NCI-H2081 (cell line): ENCODE data around the gene CSF1.

ENCODE experiments used
- DNase-seq, 2 experiments: peaks; one replicate each; lab custom pipeline; 2025; lab: John Stamatoyannopoulos, UW

CSF1 gene

GRCh38 chr1:109901524-109902145, 9.0 kb upstream of the CSF1 start:
- DNase-seq: no peak

GRCh38 chr1:109902204-109902985, 8.3 kb upstream of the CSF1 start:
- DNase-seq: no peak

- DNase-seq: no peak
Measured at GRCh38 chr1:109903376-109903930, 7.2 kb upstream of the CSF1 start.

GRCh38 chr1:109904105-109904817, 6.4 kb upstream of the CSF1 start:
- no peak for DNase-seq

GRCh38 chr1:109905491-109905890, 5.2 kb upstream of the CSF1 start:
- DNase-seq: no peak

- no peak for DNase-seq
Measured at GRCh38 chr1:109906160-109906838, 4.3 kb upstream of the CSF1 start.

GRCh38 chr1:109906839-109907180, 3.8 kb upstream of the CSF1 start:
- no peak for DNase-seq

GRCh38 chr1:109907190-109907774, 3.4 kb upstream of the CSF1 start:
- no peak for DNase-seq

GRCh38 chr1:109908836-109909235, 1.8 kb upstream of the CSF1 start:
- DNase-seq: no peak

GRCh38 chr1:109909561-109909960, 1.1 kb upstream of the CSF1 start:
- DNase-seq: no peak

GRCh38 chr1:109910963-109911798, 532 bp downstream of the CSF1 start:
- no peak for DNase-seq

- DNase-seq: no peak
Measured at GRCh38 chr1:109912214-109912861, 1.7 kb downstream of the CSF1 start.

- no peak for DNase-seq
Measured at GRCh38 chr1:109912873-109913272, 2.2 kb downstream of the CSF1 start.

- DNase-seq: no peak
Measured at GRCh38 chr1:109913360-109913879, 2.8 kb downstream of the CSF1 start.

- DNase-seq: no peak
Measured at GRCh38 chr1:109914587-109915240, 4.1 kb downstream of the CSF1 start.

GRCh38 chr1:109917051-109917767, 6.6 kb downstream of the CSF1 start:
- DNase-seq: no peak

GRCh38 chr1:109917768-109918606, 7.3 kb downstream of the CSF1 start:
- no peak for DNase-seq

GRCh38 chr1:109918671-109919070, 8.0 kb downstream of the CSF1 start:
- DNase-seq: no peak
